H9 (cell line): ENCODE data around the gene ENPP6. TPM values are rescaled to one million over a fixed set of nuclear protein-coding genes. Genes with fewer than 3 reads are reported as not detected.

Experiments used
- DNase-seq: peaks from one replicate; pipeline ENCODE4 v3.0.0-alpha.2; 2017
- H2AFZ ChIP-seq: one replicate; pipeline ENCODE4 v1.6.1; 2013; ENCODE audit warnings: mild to moderate bottlenecking, low read length, control low read depth, moderate library complexity
- H2AK5ac ChIP-seq: 2 replicates; pipeline ENCODE4 v1.6.1; 2013; ENCODE audit warnings: low read length, control low read depth, mixed read lengths; ENCODE audit not compliant: insufficient read length
- H2BK120ac ChIP-seq: one replicate; pipeline ENCODE4 v1.6.1; 2013; ENCODE audit warnings: low read depth, mild to moderate bottlenecking, low read length, control low read depth, inconsistent platforms; ENCODE audit not compliant: poor library complexity, severe bottlenecking
- H2BK12ac ChIP-seq: 2 replicates; pipeline ENCODE4 v1.6.1; 2013; ENCODE audit warnings: low read length, control low read depth, mixed read lengths, low read depth; ENCODE audit not compliant: insufficient read length
- H2BK15ac ChIP-seq: 2 replicates; pipeline ENCODE4 v1.6.1; 2013; ENCODE audit warnings: low read depth, low read length, control low read depth
- H2BK20ac ChIP-seq: one replicate; pipeline ENCODE4 v1.6.1; 2013; ENCODE audit warnings: low read depth, mild to moderate bottlenecking, low read length, control low read depth, inconsistent platforms; ENCODE audit not compliant: poor library complexity, severe bottlenecking
- H2BK5ac ChIP-seq: 2 replicates; pipeline ENCODE4 v1.6.1; 2013; ENCODE audit warnings: low read length, control low read depth, mixed read lengths; ENCODE audit not compliant: insufficient read length
- H3K14ac ChIP-seq: 2 replicates; pipeline ENCODE4 v1.6.1; 2013; ENCODE audit warnings: low read length, control low read depth; ENCODE audit not compliant: insufficient read depth
- H3K18ac ChIP-seq: 2 replicates; pipeline ENCODE4 v1.6.1; 2013; ENCODE audit warnings: low read depth, mild to moderate bottlenecking, mixed read lengths, low read length, control low read depth; ENCODE audit not compliant: insufficient read length
- H3K23ac ChIP-seq: 2 replicates; pipeline ENCODE4 v1.6.1; 2013; ENCODE audit warnings: low read length, control low read depth, mixed read lengths, low read depth; ENCODE audit not compliant: insufficient read length
- H3K23me2 ChIP-seq: 2 replicates; pipeline ENCODE4 v1.6.1; 2013; ENCODE audit warnings: low read depth, mild to moderate bottlenecking, mixed read lengths, low read length, control low read depth; ENCODE audit not compliant: insufficient read length, poor library complexity, severe bottlenecking
- H3K27ac ChIP-seq: 2 replicates; pipeline ENCODE4 v1.5.1; 2013; ENCODE audit warnings: low read length, control low read depth, mixed read lengths, low read depth; ENCODE audit not compliant: insufficient read length
- H3K27me3 ChIP-seq: 2 replicates; pipeline ENCODE4 v1.6.1; 2013; ENCODE audit warnings: low read length, control low read depth, inconsistent platforms; ENCODE audit not compliant: insufficient read depth
- H3K4ac ChIP-seq: 2 replicates; pipeline ENCODE4 v1.6.1; 2013; ENCODE audit warnings: low read depth, mild to moderate bottlenecking, control low read depth, inconsistent platforms, low read length, moderate library complexity
- H3K4me1 ChIP-seq: 2 replicates; pipeline ENCODE4 v1.6.1; 2013; ENCODE audit warnings: low read length, control low read depth, inconsistent platforms; ENCODE audit not compliant: insufficient read depth
- H3K4me2 ChIP-seq: 2 replicates; pipeline ENCODE4 v1.6.1; 2013; ENCODE audit warnings: low read length, control low read depth, mixed read lengths; ENCODE audit not compliant: insufficient read length, insufficient read depth
- H3K56ac ChIP-seq: 2 replicates; pipeline ENCODE4 v1.6.1; 2013; ENCODE audit warnings: low read depth, mild to moderate bottlenecking, mixed read lengths, low read length, control low read depth; ENCODE audit not compliant: insufficient read length
- H3K79me1 ChIP-seq: 2 replicates; pipeline ENCODE4 v1.6.1; 2013; ENCODE audit warnings: low read depth, mild to moderate bottlenecking, moderate library complexity, low read length, control low read depth, inconsistent platforms; ENCODE audit not compliant: insufficient read depth, poor library complexity, severe bottlenecking
- H3K79me2 ChIP-seq: 2 replicates; pipeline ENCODE4 v1.6.1; 2013; ENCODE audit warnings: low read length, control low read depth, inconsistent platforms; ENCODE audit not compliant: insufficient read depth
- H3K9ac ChIP-seq: 2 replicates; pipeline ENCODE4 v1.6.1; 2013; ENCODE audit warnings: low read length, control low read depth, mixed read lengths; ENCODE audit not compliant: insufficient read length; ENCODE audit errors: extremely low read depth
- H3K9me3 ChIP-seq: one replicate; pipeline ENCODE4 v1.6.1; 2013; ENCODE audit warnings: low read depth, low read length, inconsistent platforms; ENCODE audit not compliant: control insufficient read depth
- H3T11ph ChIP-seq: one replicate; pipeline ENCODE4 v1.6.1; 2013; ENCODE audit warnings: mild to moderate bottlenecking, low read length, control low read depth, inconsistent platforms
- H4K20me1 ChIP-seq: one replicate; pipeline ENCODE4 v1.6.1; 2013; ENCODE audit not compliant: control insufficient read depth, insufficient read length, insufficient read depth
- H4K5ac ChIP-seq: 2 replicates; pipeline ENCODE4 v1.6.1; 2013; ENCODE audit warnings: low read depth, mild to moderate bottlenecking, mixed read lengths, low read length, control low read depth; ENCODE audit not compliant: insufficient read length
- H4K8ac ChIP-seq: replicated peaks from 2 replicates; pipeline ENCODE4 v1.6.1; 2013; ENCODE audit warnings: low read length, control low read depth, mixed read lengths, low read depth; ENCODE audit not compliant: insufficient read length
- H4K91ac ChIP-seq: 2 replicates; pipeline ENCODE4 v1.6.1; 2013; ENCODE audit warnings: low read depth, mild to moderate bottlenecking, moderate library complexity, mixed read lengths, low read length, control low read depth; ENCODE audit not compliant: insufficient read length
- H3K27ac Mint-ChIP-seq, 3 experiments: 2 replicates in 2 of 3; 3 replicates in 1 of 3; pipeline ENCODE4 v1.8.0; 2020 to 2021; ENCODE audit warnings: mixed read lengths in 3 of 3, mild to moderate bottlenecking in 1 of 3, moderate library complexity in 1 of 3
- H3K27me3 Mint-ChIP-seq: 2 replicates; pipeline ENCODE4 v1.8.0; 2021; ENCODE audit warnings: low read depth, mild to moderate bottlenecking, moderate library complexity, mixed read lengths
- H3K36me3 Mint-ChIP-seq, 3 experiments: 2 replicates in 2 of 3; 3 replicates in 1 of 3; pipeline ENCODE4 v1.8.0; 2020 to 2021; ENCODE audit warnings: low read depth in 3 of 3, mixed read lengths in 3 of 3; ENCODE audit not compliant: insufficient read depth in 1 of 3
- H3K4me1 Mint-ChIP-seq, 2 experiments: 2 replicates each; pipeline ENCODE4 v1.8.0; 2020; ENCODE audit warnings: mixed read lengths in 2 of 2
- H3K4me3 Mint-ChIP-seq, 2 experiments: 2 replicates in 1 of 2; 3 replicates in 1 of 2; pipeline ENCODE4 v1.8.0; 2020 to 2021; ENCODE audit warnings: mild to moderate bottlenecking in 2 of 2, mixed read lengths in 2 of 2, moderate library complexity in 1 of 2
- H3K9me3 Mint-ChIP-seq, 2 experiments: 2 replicates in 1 of 2; 3 replicates in 1 of 2; pipeline ENCODE4 v1.8.0; 2020; ENCODE audit warnings: mild to moderate bottlenecking in 2 of 2, mixed read lengths in 2 of 2, moderate library complexity in 1 of 2
- WGBS: extraction: QIAGEN DNeasy Blood & Tissue Kit; methylation state at CpG from one replicate; pipeline ENCODE4 v1.1.7; 2013; ENCODE audit warnings: missing lambda C conversion rate, low lambda C conversion rate, mixed read lengths; ENCODE audit not compliant: insufficient read length; ENCODE audit errors: extremely low coverage; 5-methylcytosine and 5-hydroxymethylcytosine counted together
- total RNA-seq: library from RNA; stranded (reverse); gene quantifications from 2 replicates; pipeline ENCODE4 v1.2.1, GENCODE V29; 2021
- TF ChIP-seq, protein P1 (sequence below): fragments of 200-600 bp; sonication (generic); conservative IDR thresholded peaks from 3 replicates; pipeline ENCODE4 v1.8.0; 2021; ENCODE audit warnings: antibody characterized with exemption, mild to moderate bottlenecking

ENPP6 gene
- total RNA-seq, 1 experiment from 2014 or later: not detected

DNA sequence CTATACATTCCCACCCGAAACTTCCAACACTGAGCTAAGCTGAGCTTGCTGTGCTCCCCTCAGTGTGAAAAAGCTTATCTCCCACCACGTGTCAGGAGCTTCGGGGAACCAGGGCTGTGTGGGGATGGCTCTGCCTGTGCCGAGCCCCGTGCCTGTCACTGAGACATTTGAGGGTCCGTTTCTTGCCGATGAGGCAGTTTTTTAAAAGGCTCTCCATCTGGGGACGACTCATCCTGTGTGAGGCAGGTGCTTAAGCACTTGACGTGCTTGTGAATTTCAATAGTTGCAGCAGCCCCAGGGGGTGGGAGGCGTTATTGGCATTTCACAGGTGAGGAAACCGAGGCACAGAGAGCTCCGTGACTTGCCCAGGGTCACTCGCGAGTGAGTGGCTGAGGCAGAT is 160.8 kb downstream of the ENPP6 start:
- Histone ChIP-seq H3K14ac (no peak overlapping the region), H3K23me2 (no peaks in the 10 kb centered on the region), H4K8ac (no peak overlapping the region), H3K4me2 (no peak overlapping the region), H3K9me3 (no peaks in the 10 kb centered on the region), H3K79me1 (no peaks in the 10 kb centered on the region), H3K4me1 (peaks cover 3% of the 10 kb centered on the region; the same call in 1 of the 2 replicates), H2AK5ac (no peak overlapping the region), H4K20me1 (no peaks in the 10 kb centered on the region), H3K27ac (no peak overlapping the region), H2BK120ac (no peak overlapping the region), H4K5ac (no peak overlapping the region), H3T11ph (no peak overlapping the region), H3K18ac (no peak overlapping the region), H2BK12ac (no peak overlapping the region), H3K9ac (no peak overlapping the region), H2BK20ac (no peak overlapping the region), H3K27me3 (no peaks in the 10 kb centered on the region), H3K4ac (no peak overlapping the region), H3K23ac (no peak overlapping the region), H3K79me2 (no peaks in the 10 kb centered on the region), H2BK5ac (no peak overlapping the region), H4K91ac (no peak overlapping the region), H2AFZ (no peak overlapping the region), H3K56ac (no peak overlapping the region), H2BK15ac (no peak overlapping the region)
- TF ChIP-seq, protein P1, sequence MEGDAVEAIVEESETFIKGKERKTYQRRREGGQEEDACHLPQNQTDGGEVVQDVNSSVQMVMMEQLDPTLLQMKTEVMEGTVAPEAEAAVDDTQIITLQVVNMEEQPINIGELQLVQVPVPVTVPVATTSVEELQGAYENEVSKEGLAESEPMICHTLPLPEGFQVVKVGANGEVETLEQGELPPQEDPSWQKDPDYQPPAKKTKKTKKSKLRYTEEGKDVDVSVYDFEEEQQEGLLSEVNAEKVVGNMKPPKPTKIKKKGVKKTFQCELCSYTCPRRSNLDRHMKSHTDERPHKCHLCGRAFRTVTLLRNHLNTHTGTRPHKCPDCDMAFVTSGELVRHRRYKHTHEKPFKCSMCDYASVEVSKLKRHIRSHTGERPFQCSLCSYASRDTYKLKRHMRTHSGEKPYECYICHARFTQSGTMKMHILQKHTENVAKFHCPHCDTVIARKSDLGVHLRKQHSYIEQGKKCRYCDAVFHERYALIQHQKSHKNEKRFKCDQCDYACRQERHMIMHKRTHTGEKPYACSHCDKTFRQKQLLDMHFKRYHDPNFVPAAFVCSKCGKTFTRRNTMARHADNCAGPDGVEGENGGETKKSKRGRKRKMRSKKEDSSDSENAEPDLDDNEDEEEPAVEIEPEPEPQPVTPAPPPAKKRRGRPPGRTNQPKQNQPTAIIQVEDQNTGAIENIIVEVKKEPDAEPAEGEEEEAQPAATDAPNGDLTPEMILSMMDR: no peak
- no peak for DNase-seq
- no peak overlapping the region for H3K4me3 Mint-ChIP-seq
- WGBS: no CpG with 5 or more reads among the region's 14 CpGs
- H3K27me3 Mint-ChIP-seq: no peaks in the 10 kb centered on the region
- H3K4me1 Mint-ChIP-seq: peaks cover 18 to 19% of the 10 kb centered on the region in 2 experiments
- H3K36me3 Mint-ChIP-seq: no peaks in the 10 kb centered on the region
- H3K9me3 Mint-ChIP-seq: no peaks in the 10 kb centered on the region
- no peak overlapping the region for H3K27ac Mint-ChIP-seq
